ENCODE measurements around the gene SEPTIN12. TPM values are rescaled to one million over a fixed set of nuclear protein-coding genes. Genes with fewer than 3 reads are reported as not detected.

Gene SEPTIN12
- polyA plus RNA-seq, 3 donors = not detected

DNA sequence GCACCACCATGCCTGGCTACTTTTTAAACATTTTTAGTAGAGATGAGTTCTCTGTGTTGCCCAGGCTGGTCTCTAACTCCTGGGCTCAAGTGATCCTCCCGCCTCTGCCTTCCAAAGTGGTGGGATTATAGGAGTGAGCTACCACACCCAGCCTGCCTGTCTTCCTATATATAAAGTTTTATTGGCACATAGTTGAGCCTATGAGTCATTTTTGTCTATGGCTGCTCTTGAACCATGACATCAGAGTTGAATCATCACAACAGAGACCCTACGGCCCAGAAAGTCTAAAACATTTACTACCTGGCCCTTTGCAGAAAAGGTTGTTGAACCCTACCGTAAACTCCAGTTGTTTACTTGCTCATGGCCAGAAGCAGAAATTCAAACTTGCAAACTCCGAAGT lies 7.9 kb downstream of the SEPTIN12 start:
- H3K4me1 ChIP-seq (ENCODE audit: control insufficient read depth in 1 of 2, insufficient read depth in 2 of 2, low read length in 2 of 2) = peaks cover 15 to 17% of the 10 kb centered on the region in 2 donors
- H2AFZ ChIP-seq (ENCODE audit: insufficient read depth, low read depth, low read length, poor library complexity, severe bottlenecking) = no peak overlapping the region
- Mint-ChIP-seq H3K4me1 (peaks cover 30% of the 10 kb centered on the region), H3K27me3 (ENCODE audit: low read depth in 3 of 3) (peaks cover 0 to 4% (median 2%) of the 10 kb centered on the region in 3 donors), H3K27ac (no peak overlapping the region), H3K36me3 (no peaks in the 10 kb centered on the region), H3K4me3 (no peak overlapping the region), H3K9me3 (peaks cover 0 to 2% (median 0%) of the 10 kb centered on the region in 7 donors)
- no peaks in the 10 kb centered on the region for H3K79me2 ChIP-seq (ENCODE audit: insufficient read depth, low read length)
- no peak overlapping the region for H3K27ac ChIP-seq (ENCODE audit: low read depth in 1 of 2, low read length in 2 of 2)
- no peaks in the 10 kb centered on the region for H3K27me3 ChIP-seq (ENCODE audit: control insufficient read depth in 2 of 2, insufficient read depth in 2 of 2, low read length in 2 of 2)
- no peak for TF ChIP-seq CTCF (IDR thresholded peaks at IDR 0.05)
- H4K20me1 ChIP-seq (ENCODE audit: insufficient read depth, low read length) = no peaks in the 10 kb centered on the region
- no peaks in the 10 kb centered on the region for H3K36me3 ChIP-seq (replicated peaks in 1 of 2; ENCODE audit: control insufficient read depth in 1 of 2, insufficient read depth in 2 of 2, low read length in 2 of 2)
- 100% methylated on average over 2 of the region's 4 CpGs for WGBS (ENCODE audit: insufficient coverage)
- H3K9me3 ChIP-seq (replicated peaks in 1 of 2; ENCODE audit: control insufficient read depth in 1 of 2, insufficient read depth in 1 of 2, low read length in 2 of 2) = no peaks in the 10 kb centered on the region
- H3K4me2 ChIP-seq (replicated peaks; ENCODE audit: extremely low read depth, low read length, poor library complexity, severe bottlenecking) = no peak overlapping the region
- peak in 2 of 3 donors; percentile 15 to 48 for DNase-seq
- intact Hi-C loops (cut with micrococcal nuclease) = no loop called here
- H3K9ac ChIP-seq (ENCODE audit: insufficient read depth, low read length, poor library complexity, severe bottlenecking) = no peak overlapping the region
- no peak overlapping the region for H3K4me3 ChIP-seq (replicated peaks in 1 of 3; ENCODE audit: low read depth in 2 of 3, low read length in 3 of 3)

GRCh38 chr16:4778050-4778392 lies 10.1 kb downstream of the SEPTIN12 start:
- Histone ChIP-seq H4K20me1 (ENCODE audit: insufficient read depth, low read length) (no peaks in the 10 kb centered on the region), H3K27me3 (ENCODE audit: control insufficient read depth in 2 of 2, insufficient read depth in 2 of 2, low read length in 2 of 2) (no peaks in the 10 kb centered on the region), H3K9me3 (replicated peaks in 1 of 2; ENCODE audit: control insufficient read depth in 1 of 2, insufficient read depth in 1 of 2, low read length in 2 of 2) (no peaks in the 10 kb centered on the region), H3K4me2 (replicated peaks; ENCODE audit: extremely low read depth, low read length, poor library complexity, severe bottlenecking) (no peak overlapping the region), H3K9ac (ENCODE audit: insufficient read depth, low read length, poor library complexity, severe bottlenecking) (no peak overlapping the region), H3K36me3 (replicated peaks in 1 of 2; ENCODE audit: control insufficient read depth in 1 of 2, insufficient read depth in 2 of 2, low read length in 2 of 2) (no peaks in the 10 kb centered on the region), H3K79me2 (ENCODE audit: insufficient read depth, low read length) (no peaks in the 10 kb centered on the region), H3K4me1 (ENCODE audit: control insufficient read depth in 1 of 2, insufficient read depth in 2 of 2, low read length in 2 of 2) (peaks cover 21 to 24% of the 10 kb centered on the region in 2 donors), H2AFZ (ENCODE audit: insufficient read depth, low read depth, low read length, poor library complexity, severe bottlenecking) (no peak overlapping the region), H3K4me3 (replicated peaks in 1 of 3; ENCODE audit: low read depth in 2 of 3, low read length in 3 of 3) (no peak overlapping the region), H3K27ac (ENCODE audit: low read depth in 1 of 2, low read length in 2 of 2) (no peak overlapping the region)
- no peak for TF ChIP-seq CTCF (IDR thresholded peaks at IDR 0.05)
- intact Hi-C loops (cut with micrococcal nuclease) = no loop called here
- peaks cover 0 to 2% (median 0%) of the 10 kb centered on the region in 7 donors for H3K9me3 Mint-ChIP-seq
- no peaks in the 10 kb centered on the region for H3K36me3 Mint-ChIP-seq
- H3K4me1 Mint-ChIP-seq = peaks cover 36% of the 10 kb centered on the region
- H3K4me3 Mint-ChIP-seq = no peak overlapping the region
- no peak for DNase-seq
- WGBS (ENCODE audit: insufficient coverage) = 100% methylated on average over 2 of the region's 5 CpGs
- no peak overlapping the region for H3K27ac Mint-ChIP-seq
- peaks cover 0 to 2% (median 0%) of the 10 kb centered on the region in 3 donors for H3K27me3 Mint-ChIP-seq (ENCODE audit: low read depth in 3 of 3)
